Nephron (organoid): Measurements from ENCODE around the gene PRKCA.
"Not testable (repeated sequence)": the region's sequence is repeated elsewhere in the genome, so short reads cannot be mapped to it uniquely, and the experiment has no call there.

Experiments used
- H3K27ac Mint-ChIP-seq, 3 experiments: 2 replicates each; pipeline ENCODE4 v1.8.0; 2020; ENCODE audit warnings: mixed read lengths in 3 of 3, mild to moderate bottlenecking in 2 of 3, moderate library complexity in 1 of 3
- H3K27me3 Mint-ChIP-seq: 2 replicates; pipeline ENCODE4 v1.8.0; 2021; ENCODE audit warnings: low read depth, mild to moderate bottlenecking, moderate library complexity, mixed read lengths
- H3K36me3 Mint-ChIP-seq: 2 replicates; pipeline ENCODE4 v1.8.0; 2020; ENCODE audit warnings: low read depth, mixed read lengths
- H3K4me1 Mint-ChIP-seq: 2 replicates; pipeline ENCODE4 v1.8.0; 2020; ENCODE audit warnings: mixed read lengths
- H3K4me3 Mint-ChIP-seq, 3 experiments: 2 replicates each; pipeline ENCODE4 v1.8.0; 2020; ENCODE audit warnings: mild to moderate bottlenecking in 3 of 3, mixed read lengths in 3 of 3, moderate library complexity in 2 of 3
- H3K9me3 Mint-ChIP-seq: 2 replicates; pipeline ENCODE4 v1.8.0; 2020; ENCODE audit warnings: mixed read lengths
- CTCF ChIP-seq, 3 experiments: fragments of 200-600 bp; sonication (generic); IDR thresholded peaks; one replicate each; pipeline ENCODE4 v1.5.0; 2021; ENCODE audit warnings: antibody characterized with exemption in 3 of 3; ENCODE audit not compliant: unreplicated experiment in 3 of 3

The PRKCA gene

GRCh38 chr17:66339561-66339960, 37.1 kb downstream of the PRKCA start:
- no peaks in the 10 kb centered on the region for H3K9me3 Mint-ChIP-seq
- no peak overlapping the region for H3K4me3 Mint-ChIP-seq
- peaks cover 14% of the 10 kb centered on the region for H3K27me3 Mint-ChIP-seq
- peak overlapping the region; percentile 35 to 90 (median 69) for H3K27ac Mint-ChIP-seq
- H3K4me1 Mint-ChIP-seq, result peaks cover 46% of the 10 kb centered on the region
- no peaks in the 10 kb centered on the region for H3K36me3 Mint-ChIP-seq
- TF ChIP-seq CTCF (IDR thresholded peaks at IDR 0.05; ENCODE audit: unreplicated experiment in 3 of 3), result no peak

- H3K27me3 Mint-ChIP-seq, result peaks cover 13% of the 10 kb centered on the region
- no peak for TF ChIP-seq CTCF (IDR thresholded peaks at IDR 0.05; ENCODE audit: unreplicated experiment in 3 of 3)
- H3K9me3 Mint-ChIP-seq, result no peaks in the 10 kb centered on the region
- H3K4me3 Mint-ChIP-seq, result no peak overlapping the region
- H3K27ac Mint-ChIP-seq, result peak overlapping the region in 1 of 3 experiments; percentile 15
- peaks cover 43% of the 10 kb centered on the region for H3K4me1 Mint-ChIP-seq
- no peaks in the 10 kb centered on the region for H3K36me3 Mint-ChIP-seq
Observed at GRCh38 chr17:66340720-66341119, 38.3 kb downstream of the PRKCA start.

GRCh38 chr17:66341462-66341861, 39.0 kb downstream of the PRKCA start:
- H3K4me3 Mint-ChIP-seq, result peak overlapping the region in 1 of 3 experiments; percentile 37
- peak overlapping the region in 2 of 3 experiments; percentile 40 to 79 for H3K27ac Mint-ChIP-seq
- H3K4me1 Mint-ChIP-seq, result peaks cover 38% of the 10 kb centered on the region
- H3K27me3 Mint-ChIP-seq, result peaks cover 13% of the 10 kb centered on the region
- no peaks in the 10 kb centered on the region for H3K9me3 Mint-ChIP-seq
- H3K36me3 Mint-ChIP-seq, result no peaks in the 10 kb centered on the region
- TF ChIP-seq CTCF (IDR thresholded peaks at IDR 0.05; ENCODE audit: unreplicated experiment in 3 of 3), result no peak

GRCh38 chr17:66342263-66342662, 39.9 kb downstream of the PRKCA start:
- H3K36me3 Mint-ChIP-seq, H3K4me3 Mint-ChIP-seq, H3K27ac Mint-ChIP-seq, H3K9me3 Mint-ChIP-seq: not testable (repeated sequence)
- peaks cover 13% of the 10 kb centered on the region for H3K27me3 Mint-ChIP-seq
- peaks cover 38% of the 10 kb centered on the region for H3K4me1 Mint-ChIP-seq

- Mint-ChIP-seq H3K27ac (no peak overlapping the region), H3K4me3 (no peak overlapping the region), H3K27me3 (peaks cover 13% of the 10 kb centered on the region), H3K36me3 (no peaks in the 10 kb centered on the region), H3K9me3 (no peaks in the 10 kb centered on the region), H3K4me1 (peaks cover 34% of the 10 kb centered on the region)
- no peak for TF ChIP-seq CTCF (IDR thresholded peaks at IDR 0.05; ENCODE audit: unreplicated experiment in 3 of 3)
Observed at GRCh38 chr17:66343531-66344078, 41.2 kb downstream of the PRKCA start.

GRCh38 chr17:66344473-66344872, 42.1 kb downstream of the PRKCA start:
- H3K27ac Mint-ChIP-seq, result no peak overlapping the region
- H3K4me3 Mint-ChIP-seq, result no peak overlapping the region

More at GRCh38 chr17:66344473-66344872, 42.1 kb downstream of the PRKCA start:
- Mint-ChIP-seq H3K9me3 (no peaks in the 10 kb centered on the region), H3K36me3 (no peaks in the 10 kb centered on the region), H3K4me1 (peaks cover 31% of the 10 kb centered on the region), H3K27me3 (peaks cover 13% of the 10 kb centered on the region)
- TF ChIP-seq CTCF (IDR thresholded peaks at IDR 0.05; ENCODE audit: unreplicated experiment in 3 of 3), result no peak
